ENCODE data around the gene NUFIP1. TPM values are rescaled to one million over a fixed set of nuclear protein-coding genes. Genes with fewer than 3 reads are reported as not detected.

NUFIP1 gene
- total RNA-seq, 2 donors from 2014 or later, result 2.3 to 2.8 TPM

DNA sequence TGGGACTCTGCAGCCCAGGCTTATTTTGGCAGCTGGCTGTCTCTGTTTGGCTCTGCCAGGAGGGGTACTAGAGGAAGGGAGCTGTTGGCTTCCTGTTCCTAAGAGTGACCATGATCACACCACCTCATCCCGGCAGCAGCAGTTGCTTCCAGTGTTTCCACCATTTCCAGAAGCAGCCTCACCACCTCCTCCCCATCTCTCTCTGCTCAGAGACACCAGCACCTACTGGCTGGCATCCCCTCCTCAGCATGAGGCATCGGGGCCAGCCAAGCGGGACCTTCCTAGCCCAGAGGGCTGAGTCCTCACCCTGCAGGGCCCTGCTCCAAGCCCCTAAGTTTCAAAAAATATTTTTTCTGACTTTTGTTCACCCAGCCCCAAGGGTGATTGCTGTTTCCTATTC, 59.0 kb downstream of the NUFIP1 start:
- DNase-seq, result no peak
- no peak for ATAC-seq

DNA sequence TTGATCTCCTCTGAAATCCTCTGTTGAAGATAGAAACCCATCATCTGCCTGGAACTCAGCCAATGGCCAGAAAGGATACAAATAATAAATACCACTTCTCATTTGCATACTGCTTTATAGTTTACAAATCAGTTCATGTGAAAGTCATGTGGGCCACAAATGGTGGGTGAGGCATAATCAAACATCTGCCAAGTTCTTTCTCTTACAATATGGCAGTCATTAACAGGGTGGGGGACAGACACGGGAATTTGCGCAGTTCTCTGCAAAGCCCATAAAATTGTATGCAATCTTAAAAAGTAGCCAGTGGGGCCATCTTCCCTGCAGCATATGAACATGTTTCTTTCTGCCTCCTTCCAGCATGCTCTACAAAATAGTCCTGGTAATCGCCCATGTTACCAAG, 59.6 kb downstream of the NUFIP1 start:
- ATAC-seq (no peak), DNase-seq (no peak)
- intact Hi-C loops (cut with DNase I, micrococcal nuclease), result no loop called here

More for the DNA sequence above, 59.0 kb downstream of the NUFIP1 start:
- intact Hi-C loops (cut with DNase I, micrococcal nuclease), result no loop called here

DNA sequence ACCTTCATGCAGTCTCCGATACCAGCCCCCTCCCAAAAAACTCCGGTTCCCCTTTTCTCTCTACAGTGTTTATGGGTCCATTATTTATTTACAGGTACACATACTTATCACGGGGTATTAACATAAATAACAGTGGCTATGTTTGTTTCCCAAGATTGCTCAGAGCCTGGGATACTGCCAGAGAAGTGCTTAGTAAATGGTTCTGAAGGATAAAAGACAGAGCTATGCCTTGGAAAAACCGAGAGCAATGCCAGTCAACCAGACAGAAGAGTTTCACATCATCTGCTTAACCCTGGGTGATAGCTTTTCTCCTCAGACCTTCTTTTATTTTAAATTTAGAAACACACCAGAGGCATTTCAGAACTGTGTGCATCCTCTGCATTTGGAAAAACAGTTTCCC, 61.3 kb downstream of the NUFIP1 start:
- intact Hi-C loops (cut with DNase I, micrococcal nuclease), result no loop called here

DNA sequence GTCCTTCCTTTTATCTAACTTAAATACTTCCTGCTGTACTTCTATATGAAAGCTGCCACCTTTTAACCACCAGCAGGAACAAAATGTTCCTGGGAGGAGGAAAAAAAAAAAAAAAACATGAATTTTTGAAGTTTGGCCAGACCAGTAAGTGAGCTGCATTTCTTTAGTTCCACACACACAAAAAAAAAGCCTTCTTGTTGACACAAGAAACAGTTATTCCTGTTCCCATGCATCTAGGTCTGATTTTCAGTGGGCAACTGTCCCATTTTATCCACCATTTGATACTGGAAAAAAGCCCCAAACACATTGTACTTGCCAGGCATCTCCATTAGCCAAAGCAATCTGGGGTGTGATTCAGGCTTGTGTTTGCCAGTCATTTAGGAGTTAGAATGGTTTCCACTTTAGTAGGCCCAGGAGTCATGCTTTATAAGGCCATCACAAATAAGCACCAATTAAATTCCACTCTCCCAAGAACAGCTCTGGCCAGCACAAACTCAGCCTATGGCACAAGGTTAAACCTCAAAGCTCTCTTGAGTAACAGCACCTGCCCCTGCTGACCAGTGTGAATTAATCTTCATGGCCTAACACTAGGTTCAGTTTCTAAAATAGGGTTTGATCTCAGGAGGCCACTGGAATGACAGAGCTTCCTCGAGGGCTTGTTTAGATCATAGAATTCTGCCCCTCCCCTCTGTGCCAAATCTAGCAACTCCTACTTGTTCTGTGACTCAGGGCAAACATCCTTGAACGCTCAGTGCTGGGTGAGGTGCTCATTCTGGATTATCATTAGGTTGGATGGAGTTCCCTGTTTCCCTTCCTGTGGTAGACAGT, 67.1 kb downstream of the NUFIP1 start:
- ATAC-seq (peak; percentile 42), DNase-seq (peak in 1 of 2 donors; percentile 53)
- intact Hi-C loops (cut with DNase I, micrococcal nuclease), result no loop called here

More for the DNA sequence above, 61.3 kb downstream of the NUFIP1 start:
- ATAC-seq (no peak), DNase-seq (no peak)

DNA sequence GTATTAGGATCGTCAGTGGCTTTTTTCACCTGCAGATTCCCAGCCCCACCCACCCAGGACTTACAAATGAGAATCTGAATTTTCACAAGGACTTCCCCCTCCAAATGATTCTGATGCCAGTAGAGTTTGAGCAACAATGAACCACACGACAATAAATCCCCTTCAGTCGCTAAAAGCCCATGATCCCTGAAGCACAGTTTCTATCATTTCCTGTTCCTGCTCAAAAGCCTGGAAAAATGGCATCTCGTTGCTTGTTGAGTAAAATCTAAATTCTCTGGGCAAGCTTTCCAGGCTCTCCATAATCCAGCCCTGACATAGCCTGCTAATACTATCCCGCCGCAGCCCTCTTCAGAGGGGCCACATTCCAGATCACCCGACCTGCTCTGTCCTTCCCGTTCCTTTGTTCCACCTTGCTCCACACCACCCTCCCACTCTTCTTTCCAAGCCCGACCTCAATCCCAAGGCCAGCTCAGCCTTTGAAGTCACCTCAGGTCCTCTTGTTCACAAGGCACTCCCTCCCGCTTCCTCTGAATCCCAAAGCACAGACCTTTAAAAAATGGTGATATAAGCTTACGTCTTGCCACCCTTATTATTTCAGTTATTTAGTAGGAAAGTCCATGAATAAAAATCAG, 67.9 kb downstream of the NUFIP1 start:
- intact Hi-C loops (cut with DNase I, micrococcal nuclease), result no loop called here
- ATAC-seq (no peak), DNase-seq (no peak)

DNA sequence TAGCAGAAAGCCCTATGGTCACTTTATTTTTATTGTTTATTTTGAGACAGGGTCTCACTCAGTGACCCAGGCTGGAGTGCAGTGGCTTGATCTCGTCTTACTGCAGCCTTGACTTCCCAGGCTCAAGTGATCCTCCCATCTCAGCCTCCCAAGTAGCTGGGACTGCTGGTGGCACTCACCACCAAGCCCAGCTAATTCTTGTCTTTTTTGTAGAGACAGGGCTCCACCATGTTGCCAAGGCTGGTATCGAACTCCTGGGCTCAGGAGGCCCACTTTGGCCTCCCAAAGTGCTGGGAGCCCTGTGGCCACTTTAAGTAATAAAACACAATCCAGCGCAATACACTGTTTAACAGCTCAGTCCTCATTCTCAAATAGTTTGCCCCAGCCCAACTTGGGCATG, 69.3 kb downstream of the NUFIP1 start:
- intact Hi-C loops (cut with DNase I, micrococcal nuclease), result no loop called here
- no peak for ATAC-seq
- DNase-seq, result no peak

DNA sequence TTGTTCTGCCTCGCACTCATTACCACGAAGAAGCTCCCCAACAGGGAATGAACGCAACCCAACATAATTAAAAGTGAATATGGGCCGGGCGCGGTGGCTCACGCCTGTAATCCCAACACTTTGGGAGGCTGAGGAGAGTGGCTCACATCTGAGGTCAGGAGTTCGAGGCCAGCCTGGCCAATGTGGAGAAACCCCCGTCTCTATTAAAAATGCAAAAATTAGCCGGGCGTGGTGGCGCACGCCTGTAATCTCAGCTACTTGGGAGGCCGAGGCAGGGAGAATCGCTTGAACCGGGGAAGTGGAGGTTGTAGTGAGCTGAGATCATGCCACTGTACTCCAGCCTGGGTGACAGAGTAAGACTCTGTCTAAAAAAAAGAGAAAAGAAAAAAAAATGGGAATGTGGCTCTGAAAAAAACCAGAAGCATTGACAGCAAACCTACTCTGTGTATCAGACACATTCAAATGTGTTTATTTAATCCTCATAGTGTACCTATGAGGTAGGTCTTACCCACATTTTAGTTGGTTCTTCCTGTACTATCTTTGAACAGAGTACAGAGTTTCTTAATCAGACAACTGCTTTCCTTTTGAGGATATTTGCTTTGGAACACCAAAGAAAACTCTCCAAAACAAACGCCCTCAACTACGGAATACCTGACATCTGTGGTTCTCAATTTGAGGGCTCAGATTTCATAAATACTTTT, 70.0 kb downstream of the NUFIP1 start:
- DNase-seq, result peak in 1 of 2 donors; percentile 26
- ATAC-seq, result no peak
- intact Hi-C loops (cut with DNase I, micrococcal nuclease), result no loop called here

DNA sequence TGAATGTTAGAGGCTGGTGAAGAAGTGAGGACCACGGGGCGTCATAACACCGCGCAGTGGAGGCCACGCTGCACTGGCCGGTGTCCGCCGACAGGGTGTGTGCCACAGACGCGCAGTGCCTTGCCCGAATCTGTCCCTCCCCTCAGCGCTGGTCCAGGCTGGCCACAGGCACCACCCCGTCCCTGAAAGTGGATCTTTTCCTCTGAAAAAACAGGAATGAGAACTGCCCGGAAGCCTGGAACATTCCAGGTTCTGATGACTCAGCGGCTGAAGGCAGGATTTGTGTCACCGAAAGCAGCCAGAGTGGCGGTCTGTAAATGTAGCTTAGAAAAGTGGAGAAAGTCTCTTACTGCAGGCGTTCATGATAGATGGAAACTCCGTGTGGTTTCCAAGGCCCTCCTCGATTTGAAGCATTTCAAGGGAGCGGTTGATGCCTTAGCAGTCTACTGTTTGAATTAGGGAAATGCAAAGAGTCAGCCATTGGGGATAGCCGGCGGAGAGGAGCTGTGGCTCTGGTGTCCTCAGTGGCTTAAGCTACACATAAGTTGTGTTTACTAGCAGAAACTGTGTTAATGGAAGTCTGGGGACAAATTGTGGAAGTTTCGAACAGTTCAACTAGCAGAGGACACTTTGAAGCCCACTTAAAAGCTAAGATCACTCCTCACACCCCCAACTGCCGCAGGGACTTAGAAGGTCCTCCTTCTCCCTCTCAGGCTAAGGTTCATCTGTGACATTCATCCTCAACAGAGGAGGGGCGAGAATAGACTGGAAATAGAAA, 70.8 kb downstream of the NUFIP1 start:
- ATAC-seq, result peak; percentile 89
- intact Hi-C loops (cut with DNase I, micrococcal nuclease), result no loop called here
- peak; percentile 90 to 91 for DNase-seq

DNA sequence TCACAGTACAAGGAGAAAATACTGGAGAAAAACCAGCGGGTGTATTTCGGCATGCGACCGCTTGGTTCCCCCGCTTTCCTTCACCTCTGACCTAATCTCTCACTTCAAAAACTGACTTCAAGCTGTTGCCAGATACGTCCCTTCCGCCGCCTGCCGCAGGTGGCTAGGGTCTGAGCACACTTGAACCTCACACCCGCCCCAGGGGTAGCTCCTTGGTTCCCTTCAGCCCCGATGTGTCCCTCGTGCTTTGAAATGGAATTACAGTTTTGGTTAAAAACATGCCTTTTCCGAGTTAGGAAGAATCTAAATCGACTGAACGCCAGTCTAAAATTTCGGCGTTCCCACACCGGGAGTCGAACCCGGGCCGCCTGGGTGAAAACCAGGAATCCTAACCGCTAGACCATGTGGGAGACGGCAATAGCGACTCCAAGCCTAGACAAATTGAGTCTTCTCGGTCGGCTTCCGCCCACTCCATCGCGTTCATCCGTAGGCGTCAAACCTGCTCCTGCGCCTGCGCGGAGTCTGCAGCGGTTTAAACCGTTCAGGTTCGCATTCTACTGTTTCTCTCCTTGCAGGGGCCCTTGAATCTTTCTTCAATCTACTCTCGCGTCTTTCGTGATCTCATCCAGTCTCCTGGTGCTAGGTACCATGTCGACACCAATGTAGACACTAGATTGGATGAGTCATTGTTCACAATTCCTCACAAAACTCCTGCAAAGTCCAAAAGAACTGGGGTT, 71.5 kb downstream of the NUFIP1 start:
- DNase-seq, result peak; percentile 93 to 97
- intact Hi-C loops (cut with DNase I, micrococcal nuclease), result no loop called here
- peak; percentile 81 for ATAC-seq

DNA sequence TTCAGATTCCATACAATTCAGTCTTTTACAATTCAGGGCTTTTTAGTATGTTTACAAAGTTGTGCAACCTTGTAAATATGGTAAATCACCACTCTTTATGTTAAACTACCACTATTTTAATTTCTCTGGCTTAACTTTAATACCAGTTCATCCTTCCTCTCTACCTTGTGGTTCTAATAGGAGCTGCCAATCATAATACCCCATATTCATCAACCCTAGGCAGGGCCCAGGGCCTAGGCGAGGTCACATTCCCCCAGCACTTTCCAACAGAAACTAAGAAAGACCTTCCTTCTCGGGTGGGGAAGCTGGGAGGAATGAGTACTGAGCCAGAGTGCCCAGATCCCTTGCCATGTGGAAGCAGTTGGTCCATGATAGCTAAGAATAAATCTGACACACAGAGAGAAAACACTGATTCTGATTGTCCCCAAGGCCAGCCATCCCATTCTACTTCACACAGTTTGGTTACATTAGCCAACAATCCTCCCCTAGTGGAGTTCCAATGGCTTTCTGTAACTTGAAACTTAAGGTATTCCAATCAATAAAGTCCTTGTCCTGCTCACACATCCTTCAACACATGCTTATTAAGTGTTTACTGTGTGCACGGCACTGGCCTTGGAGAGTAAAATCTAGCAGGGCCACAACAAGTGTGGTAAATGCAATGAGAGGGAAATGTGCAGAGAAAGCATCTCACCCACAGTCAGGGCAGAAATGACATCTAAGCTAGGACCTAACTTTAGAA, 76.8 kb downstream of the NUFIP1 start:
- intact Hi-C loops (cut with DNase I, micrococcal nuclease), result no loop called here
- no peak for ATAC-seq
- DNase-seq, result no peak

DNA sequence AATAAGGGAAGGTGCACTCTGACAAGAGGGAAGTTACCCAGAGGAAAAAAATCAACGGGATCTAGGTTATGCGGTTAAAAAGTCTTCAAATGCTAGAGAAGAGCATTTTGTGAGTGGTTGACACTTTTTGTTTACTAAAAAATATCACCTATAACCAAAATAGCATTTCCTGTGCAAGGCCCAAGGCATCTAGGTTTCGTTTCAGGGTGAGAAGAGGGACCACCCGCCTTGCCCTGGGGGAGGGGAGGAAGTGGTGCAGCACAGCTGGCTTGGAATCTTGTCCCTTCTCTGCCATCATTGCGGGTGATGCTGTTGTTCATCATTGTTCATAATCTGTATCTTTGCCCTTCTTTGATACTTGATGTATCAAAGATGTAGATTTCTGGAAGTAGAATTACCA, 80.6 kb downstream of the NUFIP1 start:
- ATAC-seq, result no peak
- intact Hi-C loops (cut with DNase I, micrococcal nuclease), result no loop called here
- no peak for DNase-seq

DNA sequence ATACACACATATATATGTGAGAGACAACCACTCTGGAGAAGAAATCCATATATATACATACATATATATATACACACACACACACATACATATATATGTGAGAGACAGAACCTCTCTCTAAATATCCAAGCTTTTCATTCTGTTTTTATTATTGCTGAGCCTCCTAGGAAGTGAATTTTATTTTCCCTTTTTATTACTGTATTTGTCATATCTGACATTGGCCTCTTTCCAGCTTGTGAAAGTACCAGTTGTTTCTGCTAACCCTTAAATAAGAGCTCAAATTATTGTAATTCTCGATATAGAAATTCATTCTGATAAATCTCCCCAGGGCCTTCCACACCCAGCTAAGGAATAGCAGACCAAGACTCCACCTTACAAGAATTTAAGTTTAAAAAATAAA, 81.0 kb downstream of the NUFIP1 start:
- DNase-seq (no peak), ATAC-seq (peak; percentile 70)
- intact Hi-C loops (cut with DNase I, micrococcal nuclease), result no loop called here

DNA sequence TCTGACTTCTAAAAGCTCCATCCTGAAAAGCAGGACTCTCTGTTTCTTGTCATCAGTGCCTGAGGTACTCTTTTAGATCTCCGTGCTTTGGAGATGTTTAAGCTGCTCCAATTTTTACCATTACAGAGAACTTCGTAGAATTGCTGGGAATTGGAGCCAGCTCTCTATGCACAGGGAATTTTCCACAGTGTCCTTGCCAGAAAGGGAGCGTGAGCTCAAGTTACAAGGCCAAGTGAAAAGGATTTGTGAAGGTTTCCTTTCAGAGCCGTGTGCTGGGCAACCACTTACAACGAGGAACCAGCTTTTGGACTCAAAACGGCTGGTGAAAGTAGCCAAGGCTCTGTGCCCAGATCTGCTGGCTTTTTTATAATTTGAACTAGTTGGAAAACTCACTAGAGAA, 82.6 kb downstream of the NUFIP1 start:
- intact Hi-C loops (cut with DNase I, micrococcal nuclease), result no loop called here
- ATAC-seq (no peak), DNase-seq (no peak)

DNA sequence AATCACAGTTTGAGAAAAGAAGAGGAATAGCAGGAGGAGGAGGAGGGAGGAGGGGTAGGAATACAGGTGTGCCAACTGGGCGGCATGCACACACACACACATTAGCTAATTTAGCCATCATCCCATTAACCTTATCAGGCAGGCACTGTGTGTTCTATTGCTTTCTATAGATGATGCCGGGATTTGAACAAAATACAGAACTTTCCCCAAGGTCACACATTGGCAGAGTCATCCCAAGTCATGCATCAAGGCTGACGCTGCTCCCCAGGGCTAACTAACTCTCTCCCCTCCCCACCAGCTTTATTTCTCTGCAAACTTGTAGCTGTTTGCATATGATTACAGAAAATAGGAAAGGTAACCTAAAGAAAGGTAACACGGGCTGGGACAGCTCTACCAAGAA, 83.0 kb downstream of the NUFIP1 start:
- DNase-seq, result no peak
- no peak for ATAC-seq
- intact Hi-C loops (cut with DNase I, micrococcal nuclease), result no loop called here

DNA sequence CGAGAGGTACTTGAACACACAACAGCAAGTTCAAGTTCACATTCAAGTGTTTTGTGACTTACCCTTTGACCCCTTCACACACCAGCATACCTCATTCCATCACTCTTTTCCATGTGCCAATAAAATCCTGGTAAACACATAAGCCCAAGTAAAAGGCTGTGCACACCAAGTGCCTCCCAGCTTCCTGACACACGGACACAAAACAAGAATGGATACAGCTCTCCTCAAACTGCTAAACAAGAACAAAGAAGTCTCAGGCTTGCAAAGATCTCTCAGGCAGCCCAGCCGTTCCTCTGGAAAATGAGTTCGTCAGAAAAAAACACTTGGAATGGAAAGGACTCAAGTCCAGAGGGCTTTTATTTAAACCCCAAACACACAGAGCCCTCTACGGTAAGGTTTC, 83.7 kb downstream of the NUFIP1 start:
- ATAC-seq (peak; percentile 45), DNase-seq (no peak)
- intact Hi-C loops (cut with DNase I, micrococcal nuclease), result no loop called here

DNA sequence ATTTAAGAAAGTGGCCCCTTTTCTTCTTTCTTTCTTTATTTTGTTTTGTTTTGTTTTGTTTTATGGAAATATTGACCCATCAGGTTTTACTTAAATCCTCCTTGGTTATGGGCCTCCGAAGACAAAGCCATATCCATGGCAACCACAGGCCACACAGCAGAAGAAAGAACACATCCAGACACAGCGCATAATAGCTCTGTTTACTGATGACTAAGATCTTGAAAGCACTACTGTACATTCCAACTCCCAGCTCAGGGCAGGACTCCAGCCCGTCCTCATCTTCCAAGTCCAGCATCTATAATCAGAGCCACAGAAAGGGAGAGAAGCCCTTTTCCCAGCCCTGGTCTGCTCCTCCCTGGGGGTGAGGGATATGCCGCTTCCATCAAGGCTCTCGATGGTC, 84.3 kb downstream of the NUFIP1 start:
- ATAC-seq, result peak; percentile 18
- peak; percentile 30 to 46 for DNase-seq
- intact Hi-C loops (cut with DNase I, micrococcal nuclease), result no loop called here

DNA sequence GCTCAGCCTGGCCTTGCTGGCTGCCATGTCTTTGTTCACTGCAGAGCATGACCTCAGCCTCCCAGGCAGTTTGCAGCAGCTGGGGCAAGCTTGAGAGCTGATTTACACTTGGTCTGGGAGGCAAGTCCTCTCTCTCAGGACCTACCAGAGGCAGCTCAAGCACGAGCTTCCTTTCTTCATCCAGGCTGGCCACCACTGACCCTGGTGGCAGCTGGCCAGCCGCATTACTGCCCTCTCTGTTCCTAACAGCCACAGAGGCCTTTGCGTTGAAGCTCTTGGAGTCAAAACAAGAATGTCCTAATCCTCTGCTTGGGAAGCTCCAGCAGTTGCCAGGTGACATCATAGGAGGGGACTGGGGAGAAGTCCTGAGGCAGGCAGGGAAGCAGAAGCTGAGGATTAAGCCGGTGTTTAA, 85.7 kb downstream of the NUFIP1 start:
- DNase-seq (peak; percentile 53 to 70), ATAC-seq (no peak)
- intact Hi-C loops (cut with DNase I, micrococcal nuclease), result no loop called here

DNA sequence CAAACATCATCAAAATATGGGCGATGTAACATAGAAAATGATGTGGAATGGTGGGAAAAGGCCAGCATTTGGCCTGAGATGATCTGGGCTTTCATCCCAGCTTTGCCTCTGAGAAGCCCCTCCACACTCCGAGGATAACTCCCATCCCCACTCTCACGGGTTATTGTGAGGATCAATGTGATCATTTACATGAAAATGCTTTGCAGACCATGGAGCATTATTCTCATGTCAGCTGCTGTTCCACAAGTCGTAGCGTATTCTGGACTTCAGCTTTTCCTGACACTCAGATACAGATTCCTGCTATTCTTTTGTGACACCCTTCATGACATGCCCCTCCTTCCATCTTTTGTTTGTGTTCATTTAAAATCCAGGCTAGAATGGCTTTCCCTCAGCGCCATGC, 86.5 kb downstream of the NUFIP1 start:
- intact Hi-C loops (cut with DNase I, micrococcal nuclease), result no loop called here
- ATAC-seq, result no peak
- no peak for DNase-seq
